Neural crest cell (in vitro differentiated cells): ENCODE measurements around the gene PEAK1. TPM values are rescaled to one million over a fixed set of nuclear protein-coding genes. Genes with fewer than 3 reads are reported as not detected.

ENCODE experiments used
- DNase-seq: peaks from one replicate; pipeline ENCODE4 v3.0.0; 2021; ENCODE audit warnings: low read depth, mixed read lengths, low spot score
- H3K27ac Mint-ChIP-seq: one replicate; pipeline ENCODE4 v1.8.0; 2021; ENCODE audit warnings: mild to moderate bottlenecking, mixed read lengths; ENCODE audit not compliant: unreplicated experiment
- H3K27me3 Mint-ChIP-seq: 2 replicates; pipeline ENCODE4 v1.8.0; 2021; ENCODE audit warnings: low read depth, mild to moderate bottlenecking, mixed read lengths
- H3K36me3 Mint-ChIP-seq: 2 replicates; pipeline ENCODE4 v1.8.0; 2021; ENCODE audit warnings: low read depth, mild to moderate bottlenecking, mixed read lengths
- H3K4me1 Mint-ChIP-seq: 2 replicates; pipeline ENCODE4 v1.8.0; 2021; ENCODE audit warnings: mixed read lengths
- H3K4me3 Mint-ChIP-seq: one replicate; pipeline ENCODE4 v1.8.0; 2021; ENCODE audit warnings: mild to moderate bottlenecking, mixed read lengths
- H3K9me3 Mint-ChIP-seq: 2 replicates; pipeline ENCODE4 v1.8.0; 2021; ENCODE audit warnings: mixed read lengths
- total RNA-seq: library from RNA; stranded (reverse); gene quantifications from 2 replicates; pipeline ENCODE4 v1.2.1, GENCODE V29; 2021
- TF ChIP-seq, protein P1 (sequence below): fragments of 200-600 bp; sonication (generic); conservative IDR thresholded peaks from 2 replicates; pipeline ENCODE4 v1.5.0; 2021; ENCODE audit warnings: antibody characterized with exemption, mild to moderate bottlenecking

The PEAK1 gene
- total RNA-seq, 1 donor from 2014 or later, result 26.0 TPM

DNA sequence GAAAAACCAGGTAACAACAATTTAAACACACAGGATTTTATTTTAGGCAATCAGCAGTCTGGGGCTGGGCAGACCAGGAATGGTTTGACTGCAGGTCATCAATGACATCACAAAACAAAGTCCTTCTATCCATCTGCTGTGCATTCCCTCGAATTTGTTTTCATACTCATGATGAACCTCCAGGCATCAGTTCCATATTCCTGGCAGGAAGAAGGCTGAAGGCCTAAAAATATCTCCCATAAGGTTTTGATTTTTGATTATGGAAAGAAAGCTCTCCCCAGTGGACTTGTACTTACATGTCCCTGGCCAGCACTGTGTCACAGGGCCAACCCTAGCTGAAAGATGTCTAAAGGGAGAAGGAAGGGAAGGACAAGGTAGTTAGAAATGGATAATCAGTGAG, 107.4 kb downstream of the PEAK1 start:
- H3K4me3 Mint-ChIP-seq, result no peak overlapping the region
- no peaks in the 10 kb centered on the region for H3K27me3 Mint-ChIP-seq
- H3K4me1 Mint-ChIP-seq, result no peaks in the 10 kb centered on the region
- no peaks in the 10 kb centered on the region for H3K36me3 Mint-ChIP-seq
- H3K27ac Mint-ChIP-seq, result no peak overlapping the region
- TF ChIP-seq, protein P1, sequence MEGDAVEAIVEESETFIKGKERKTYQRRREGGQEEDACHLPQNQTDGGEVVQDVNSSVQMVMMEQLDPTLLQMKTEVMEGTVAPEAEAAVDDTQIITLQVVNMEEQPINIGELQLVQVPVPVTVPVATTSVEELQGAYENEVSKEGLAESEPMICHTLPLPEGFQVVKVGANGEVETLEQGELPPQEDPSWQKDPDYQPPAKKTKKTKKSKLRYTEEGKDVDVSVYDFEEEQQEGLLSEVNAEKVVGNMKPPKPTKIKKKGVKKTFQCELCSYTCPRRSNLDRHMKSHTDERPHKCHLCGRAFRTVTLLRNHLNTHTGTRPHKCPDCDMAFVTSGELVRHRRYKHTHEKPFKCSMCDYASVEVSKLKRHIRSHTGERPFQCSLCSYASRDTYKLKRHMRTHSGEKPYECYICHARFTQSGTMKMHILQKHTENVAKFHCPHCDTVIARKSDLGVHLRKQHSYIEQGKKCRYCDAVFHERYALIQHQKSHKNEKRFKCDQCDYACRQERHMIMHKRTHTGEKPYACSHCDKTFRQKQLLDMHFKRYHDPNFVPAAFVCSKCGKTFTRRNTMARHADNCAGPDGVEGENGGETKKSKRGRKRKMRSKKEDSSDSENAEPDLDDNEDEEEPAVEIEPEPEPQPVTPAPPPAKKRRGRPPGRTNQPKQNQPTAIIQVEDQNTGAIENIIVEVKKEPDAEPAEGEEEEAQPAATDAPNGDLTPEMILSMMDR, result no peak
- DNase-seq, result no peak
- no peaks in the 10 kb centered on the region for H3K9me3 Mint-ChIP-seq

DNA sequence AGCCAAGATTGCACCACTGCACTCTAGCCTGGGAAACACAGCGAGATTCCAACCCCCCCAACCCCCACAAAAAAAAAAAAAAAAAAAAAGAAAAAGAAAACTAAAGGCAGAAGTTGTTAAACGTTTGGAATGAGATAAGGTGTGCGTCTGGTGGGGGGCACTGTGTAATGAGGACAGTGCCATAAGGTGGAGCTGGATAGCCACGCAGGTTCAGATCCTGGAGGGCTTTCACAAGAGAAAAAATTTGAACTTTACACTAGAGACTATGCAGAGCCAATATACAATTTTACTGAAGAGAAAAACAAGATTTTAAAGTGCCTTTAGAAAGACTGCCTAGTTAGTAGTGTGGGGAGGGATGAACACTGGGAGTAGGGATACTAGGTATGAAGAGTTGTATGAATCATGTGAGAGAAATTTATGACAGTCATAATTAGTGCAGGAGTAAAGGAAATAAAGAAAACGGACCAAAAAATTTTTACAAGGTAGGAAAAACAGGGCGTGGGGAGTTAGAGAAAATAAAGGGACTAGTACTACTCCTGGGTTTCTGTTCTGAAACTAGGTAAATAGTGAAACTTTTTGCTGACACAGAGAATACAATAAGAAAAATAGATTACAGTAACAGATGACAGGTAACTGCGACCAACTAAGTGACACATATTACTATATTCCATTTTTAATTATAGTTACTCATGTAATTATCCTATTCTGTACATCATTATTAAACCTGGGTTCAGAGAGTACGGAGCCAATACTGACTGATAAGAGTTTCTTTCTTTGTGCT, 108.1 kb downstream of the PEAK1 start:
- H3K27ac Mint-ChIP-seq, result no peak overlapping the region

DNA sequence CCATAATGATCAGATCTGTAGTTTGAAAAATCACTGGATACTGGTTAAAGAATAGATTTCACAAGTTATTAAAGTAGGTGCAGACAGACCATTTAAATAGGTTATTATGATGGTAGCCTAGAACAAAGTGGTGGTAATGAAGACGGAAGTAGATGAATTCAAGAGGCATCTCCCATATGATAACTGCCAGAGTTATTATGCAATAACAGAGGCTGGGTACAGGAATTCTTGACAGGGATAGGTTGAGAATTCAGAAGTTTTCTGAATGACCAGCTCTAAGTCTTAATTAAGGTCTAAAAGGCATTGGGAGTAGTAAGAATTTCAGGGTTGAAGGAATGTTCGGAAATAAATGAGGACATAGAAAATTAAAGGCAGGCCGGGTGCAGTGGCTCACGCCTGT, 108.9 kb downstream of the PEAK1 start:
- Mint-ChIP-seq H3K36me3 (no peaks in the 10 kb centered on the region), H3K4me1 (no peaks in the 10 kb centered on the region), H3K27ac (no peak overlapping the region), H3K9me3 (no peaks in the 10 kb centered on the region), H3K27me3 (no peaks in the 10 kb centered on the region), H3K4me3 (no peak overlapping the region)
- DNase-seq, result no peak
- TF ChIP-seq, protein P1, result no peak

More for the DNA sequence above, 108.1 kb downstream of the PEAK1 start:
- H3K4me3 Mint-ChIP-seq, result no peak overlapping the region
- no peaks in the 10 kb centered on the region for H3K36me3 Mint-ChIP-seq
- no peak for DNase-seq
- no peaks in the 10 kb centered on the region for H3K4me1 Mint-ChIP-seq
- TF ChIP-seq, protein P1, result no peak
- no peaks in the 10 kb centered on the region for H3K27me3 Mint-ChIP-seq
- no peaks in the 10 kb centered on the region for H3K9me3 Mint-ChIP-seq

DNA sequence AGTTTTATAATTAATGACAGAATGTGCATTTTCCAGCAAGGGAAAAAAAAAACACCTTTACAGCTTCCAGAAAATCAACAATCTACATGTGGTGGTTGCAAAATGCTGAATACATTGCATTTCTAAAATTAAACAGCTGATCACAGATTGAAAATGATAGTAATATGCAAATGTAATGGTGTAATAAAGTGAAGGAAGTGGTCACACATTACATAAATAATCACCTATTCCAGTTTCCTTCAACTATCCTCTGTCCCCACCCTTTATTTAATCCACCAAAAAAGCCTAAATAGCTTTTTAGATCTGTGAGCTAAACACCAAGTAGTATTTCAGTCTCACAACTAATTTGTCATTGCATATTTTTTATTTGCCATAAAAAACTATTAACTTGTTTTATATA, 110.5 kb downstream of the PEAK1 start:
- H3K27me3 Mint-ChIP-seq, result no peaks in the 10 kb centered on the region
- TF ChIP-seq, protein P1, result no peak
- DNase-seq, result no peak
- no peaks in the 10 kb centered on the region for H3K4me1 Mint-ChIP-seq
- H3K4me3 Mint-ChIP-seq, result no peak overlapping the region
- no peaks in the 10 kb centered on the region for H3K36me3 Mint-ChIP-seq
- H3K27ac Mint-ChIP-seq, result no peak overlapping the region
- no peaks in the 10 kb centered on the region for H3K9me3 Mint-ChIP-seq

DNA sequence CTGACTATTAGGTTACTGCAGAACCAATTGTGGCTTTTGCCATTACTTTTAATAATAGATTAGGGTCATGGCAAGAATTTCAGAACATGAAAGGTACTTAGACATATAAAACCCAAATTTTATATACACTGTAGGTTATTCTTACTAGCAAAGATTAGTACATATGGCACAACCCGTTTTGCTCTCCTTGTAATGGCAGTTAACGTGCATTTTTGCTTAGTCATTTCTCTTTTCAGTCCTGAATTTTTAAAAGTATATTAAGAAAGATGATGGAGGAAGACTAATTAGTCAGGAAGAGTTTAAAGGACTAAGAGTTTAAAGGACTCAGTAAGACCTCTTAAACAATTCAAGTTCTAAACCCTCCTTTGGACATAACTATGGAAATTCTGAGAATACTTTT, 114.0 kb downstream of the PEAK1 start:
- Mint-ChIP-seq H3K9me3 (no peaks in the 10 kb centered on the region), H3K4me1 (no peaks in the 10 kb centered on the region), H3K36me3 (no peaks in the 10 kb centered on the region), H3K27ac (no peak overlapping the region), H3K4me3 (no peak overlapping the region), H3K27me3 (no peaks in the 10 kb centered on the region)
- no peak for DNase-seq
- TF ChIP-seq, protein P1, result no peak
